GM18519 (cell line): Measurements from ENCODE around the gene PLCE1.

ENCODE experiments used
- ATAC-seq: cut with Tn5 transposase; IDR thresholded peaks from one replicate; pipeline ENCODE4 v1.9.1; 2021; ENCODE audit warnings: mild to moderate bottlenecking, moderate library complexity; ENCODE audit not compliant: unreplicated experiment, low FRiP score

PLCE1 gene

DNA sequence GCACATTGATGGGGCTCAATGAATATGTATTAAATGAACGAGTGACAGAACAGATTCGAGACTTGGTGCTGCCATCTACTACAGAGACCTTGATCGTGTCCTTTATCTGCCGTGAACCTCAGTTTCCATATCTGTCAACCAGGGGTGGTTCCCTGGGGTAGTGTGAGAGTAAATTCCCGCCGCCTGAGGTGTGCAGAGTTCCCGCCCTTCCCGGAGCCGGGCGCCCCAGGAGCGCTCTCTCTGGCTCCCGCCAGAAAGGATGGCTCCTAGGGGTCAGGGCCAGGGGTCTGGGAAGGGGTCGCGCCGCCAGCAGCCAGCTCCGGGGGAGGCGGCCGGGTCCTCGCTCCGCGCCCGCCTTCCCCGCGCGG lies 333 bp upstream of the PLCE1 start:
- no peak for ATAC-seq

DNA sequence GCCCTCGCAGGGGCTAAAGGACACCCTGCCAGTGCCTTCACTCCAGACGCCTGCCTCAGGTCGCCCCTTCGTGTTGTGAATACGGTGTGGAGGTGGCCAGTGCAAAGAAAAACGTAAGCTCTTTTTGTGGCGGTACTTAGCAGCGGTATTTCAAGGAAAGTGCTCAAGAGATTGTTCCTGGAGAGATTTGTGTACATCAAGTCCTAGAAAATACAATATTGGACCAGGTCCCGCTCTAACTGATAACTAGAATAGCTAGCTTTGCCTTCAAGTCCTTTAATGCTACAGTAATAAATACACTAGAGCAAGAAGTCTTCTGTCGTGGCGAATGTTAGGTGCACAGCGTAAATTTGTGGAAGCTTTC lies 689 bp downstream of the PLCE1 start:
- no peak for ATAC-seq

DNA sequence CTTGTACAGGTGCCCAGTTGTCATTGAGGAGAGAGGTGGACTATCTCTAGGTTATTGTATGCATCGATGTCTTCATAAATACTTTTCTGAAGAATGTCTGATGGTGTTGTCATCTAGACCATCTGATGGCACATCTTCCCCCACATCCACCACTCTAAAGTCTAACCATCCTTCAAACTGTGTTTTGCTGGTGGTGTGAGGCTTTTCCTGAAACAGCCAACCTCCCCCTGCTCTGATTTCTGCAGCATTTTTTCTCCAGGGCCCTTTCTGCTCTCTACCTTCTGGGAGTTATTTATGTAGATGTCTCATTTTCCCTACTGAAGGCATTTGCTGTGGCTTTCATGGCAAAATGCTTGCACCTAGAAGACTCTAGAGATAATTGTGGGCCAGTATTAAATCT lies 1.5 kb downstream of the PLCE1 start:
- ATAC-seq = no peak

DNA sequence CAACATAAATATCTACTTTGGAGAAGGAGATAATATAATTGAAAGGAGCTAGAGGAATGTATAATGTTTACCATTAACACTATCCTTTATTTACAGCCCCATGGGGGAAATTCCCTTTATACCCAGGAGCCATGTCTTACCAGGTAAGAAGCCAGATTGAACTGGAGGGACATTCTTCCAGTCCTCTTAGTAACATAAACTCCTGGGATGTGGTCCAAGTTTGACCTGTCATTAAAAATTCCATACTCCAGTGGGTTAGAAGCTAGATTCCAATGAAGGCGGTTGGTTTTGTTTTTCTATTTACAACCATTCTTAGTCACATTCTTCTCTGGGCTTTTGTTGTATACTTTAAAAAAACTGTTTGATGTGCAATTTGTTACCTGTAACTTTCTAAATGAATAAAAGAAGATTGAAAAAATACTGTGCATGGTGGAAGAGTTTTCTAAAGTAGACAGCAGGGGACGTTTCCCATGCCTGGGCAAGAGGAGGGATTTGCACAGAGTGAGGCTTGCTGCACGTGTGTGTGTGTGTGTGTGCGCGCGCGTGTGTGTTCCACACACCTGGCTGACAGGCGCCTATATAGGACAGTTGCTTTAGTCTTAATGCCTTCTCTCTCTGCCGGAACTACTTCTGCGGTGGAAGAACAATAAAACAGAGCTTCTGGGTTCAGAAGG lies 2.0 kb downstream of the PLCE1 start:
- no peak for ATAC-seq

DNA sequence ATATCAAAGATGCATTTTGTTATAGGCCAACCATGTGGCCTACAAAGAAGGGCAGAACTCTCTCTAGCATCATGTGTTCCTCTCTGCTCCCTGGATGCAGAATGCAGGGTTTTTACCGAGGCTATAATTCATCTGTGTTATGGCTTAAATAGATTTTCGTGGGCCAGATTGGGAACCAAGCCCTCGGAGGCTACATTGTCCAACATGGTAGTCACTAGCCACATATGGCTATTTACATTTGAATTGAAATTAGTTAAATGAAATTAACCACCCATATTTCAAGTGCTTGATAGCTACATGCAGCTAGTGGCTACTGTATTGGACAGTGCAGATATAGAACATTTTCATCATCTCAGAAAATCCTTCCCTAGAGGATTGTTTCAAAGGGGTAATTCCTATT lies 2.8 kb downstream of the PLCE1 start:
- no peak for ATAC-seq

DNA sequence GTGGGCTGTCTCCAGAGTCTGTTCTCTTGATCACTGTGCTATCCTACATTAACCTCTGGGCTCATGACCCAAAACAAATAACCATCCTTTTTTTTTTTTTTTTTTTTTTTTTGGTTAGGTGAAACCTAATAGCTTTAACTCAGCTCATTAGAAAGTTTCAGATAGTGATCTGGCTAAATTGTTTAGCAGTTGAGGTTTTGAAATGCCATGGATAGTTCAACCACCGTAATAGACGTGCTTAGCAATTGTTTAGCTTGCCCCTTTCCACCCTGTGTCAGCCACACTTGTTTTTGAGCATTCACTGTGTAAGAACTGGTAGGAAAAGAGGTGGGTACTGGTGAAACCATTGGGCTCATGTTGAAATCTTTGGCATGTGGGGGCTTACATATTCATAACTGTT lies 3.8 kb downstream of the PLCE1 start:
- no peak for ATAC-seq

DNA sequence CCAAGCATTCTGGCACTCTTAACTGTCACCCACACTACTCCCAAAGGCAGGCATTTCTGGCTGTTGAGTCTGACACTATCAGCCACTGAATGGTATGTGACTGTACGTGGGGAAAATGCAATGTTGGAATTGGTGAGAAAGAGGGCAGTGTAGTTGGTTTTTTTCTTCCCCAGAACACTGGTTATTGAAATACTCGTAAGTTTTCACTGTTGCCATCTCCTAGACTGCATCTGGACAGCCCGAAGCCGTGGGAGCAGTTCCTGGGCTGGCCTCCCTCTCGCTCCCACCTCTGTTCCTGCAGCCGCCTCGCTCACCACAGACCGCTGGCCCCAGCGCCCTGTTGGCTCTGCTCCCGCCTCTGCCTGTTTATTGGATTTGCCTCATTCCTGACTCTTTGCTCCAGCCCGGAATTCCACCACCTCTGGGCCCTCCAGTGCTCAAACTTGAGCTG lies 5.7 kb downstream of the PLCE1 start:
- no peak for ATAC-seq

DNA sequence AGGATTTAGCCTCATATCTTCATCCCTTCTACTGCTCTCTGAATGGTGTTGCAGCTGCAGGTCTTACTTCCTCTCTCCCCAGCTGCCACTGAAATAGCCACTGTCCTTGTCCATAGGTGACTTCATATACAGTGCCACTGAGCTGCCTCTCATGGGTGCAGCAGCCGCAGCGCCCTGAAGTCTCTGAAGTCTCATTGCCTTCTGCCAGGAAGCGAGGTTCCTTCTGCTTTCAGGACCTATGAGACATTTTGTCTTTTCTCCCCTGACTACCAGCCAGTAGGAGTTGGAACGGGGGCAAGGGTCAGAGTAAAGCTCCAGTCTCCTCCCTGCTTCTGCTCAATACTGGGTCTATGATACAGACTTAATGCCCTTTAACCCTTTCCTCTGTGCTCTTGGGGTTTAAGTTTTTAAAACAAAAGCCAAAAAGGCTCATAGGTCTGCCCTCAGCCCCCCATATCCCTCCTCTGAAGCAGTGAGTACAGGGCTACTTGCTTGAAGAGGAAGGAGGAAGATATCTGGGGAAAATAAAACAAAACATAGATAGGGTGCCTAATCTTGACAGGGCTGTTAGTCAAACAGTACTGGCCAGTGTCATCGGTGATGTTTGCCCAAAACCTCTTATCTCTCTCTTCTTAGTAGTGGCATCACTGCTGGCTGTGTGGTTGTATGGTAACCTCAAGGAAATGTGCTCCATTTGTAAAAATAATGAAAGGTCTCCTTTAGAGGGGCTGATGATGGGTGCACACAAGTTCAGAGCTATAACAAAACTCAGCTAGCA lies 7.1 kb downstream of the PLCE1 start:
- no peak for ATAC-seq

DNA sequence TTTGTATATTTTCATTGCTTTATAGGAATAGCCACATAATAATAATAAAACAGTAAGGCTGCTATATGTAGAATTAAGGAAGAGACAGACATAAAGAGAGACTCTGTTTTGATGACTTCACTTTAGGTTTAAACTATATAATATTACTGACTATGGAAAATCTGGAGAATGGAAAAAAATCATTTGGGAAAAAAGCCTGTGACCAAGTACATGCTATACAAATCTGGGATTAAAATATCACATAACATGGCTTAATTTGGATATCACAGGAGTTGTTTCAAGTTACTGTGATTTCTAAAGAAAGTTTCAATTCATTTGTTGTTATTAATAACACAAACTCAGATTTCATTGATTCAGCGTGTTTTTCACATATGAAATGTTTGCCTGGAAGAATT lies 7.7 kb downstream of the PLCE1 start:
- no peak for ATAC-seq

DNA sequence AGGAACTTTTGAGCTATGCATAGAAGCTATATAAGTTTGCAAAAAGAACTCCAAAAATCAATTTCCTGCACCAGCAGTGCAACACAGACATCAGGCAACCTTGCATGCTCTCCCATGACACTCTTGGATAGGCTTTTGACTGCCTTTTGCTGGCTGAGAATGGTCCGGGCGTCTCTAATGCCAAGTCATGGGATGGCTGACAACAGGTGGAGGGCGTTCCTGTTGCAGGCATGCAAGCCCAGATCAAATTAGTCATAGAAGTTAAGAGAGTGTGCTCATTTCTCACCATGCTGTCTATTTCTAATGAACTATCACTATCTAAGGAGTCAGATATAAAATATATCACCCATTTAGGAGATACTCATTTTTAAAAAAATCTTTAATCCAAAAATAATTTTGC lies 8.4 kb downstream of the PLCE1 start:
- no peak for ATAC-seq

DNA sequence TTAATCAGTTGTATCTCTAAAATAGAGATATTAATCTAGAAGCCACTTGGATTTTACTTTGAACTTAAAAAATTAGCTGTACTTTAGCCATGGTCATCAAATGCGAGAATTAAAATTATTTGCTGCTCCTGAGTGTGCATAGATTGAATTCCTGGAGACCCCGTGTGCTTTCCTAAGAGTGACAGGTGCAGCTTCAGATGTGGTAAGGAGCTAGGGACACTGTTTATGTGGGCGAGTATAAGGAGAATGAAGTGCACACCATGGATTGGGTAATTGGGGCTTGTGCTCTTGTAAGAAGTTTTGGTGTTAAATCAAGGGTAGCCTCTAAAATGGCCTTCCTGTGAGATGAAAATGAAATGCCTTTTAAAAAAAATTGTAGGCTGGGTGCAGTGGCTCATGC lies 9.8 kb downstream of the PLCE1 start:
- no peak for ATAC-seq

DNA sequence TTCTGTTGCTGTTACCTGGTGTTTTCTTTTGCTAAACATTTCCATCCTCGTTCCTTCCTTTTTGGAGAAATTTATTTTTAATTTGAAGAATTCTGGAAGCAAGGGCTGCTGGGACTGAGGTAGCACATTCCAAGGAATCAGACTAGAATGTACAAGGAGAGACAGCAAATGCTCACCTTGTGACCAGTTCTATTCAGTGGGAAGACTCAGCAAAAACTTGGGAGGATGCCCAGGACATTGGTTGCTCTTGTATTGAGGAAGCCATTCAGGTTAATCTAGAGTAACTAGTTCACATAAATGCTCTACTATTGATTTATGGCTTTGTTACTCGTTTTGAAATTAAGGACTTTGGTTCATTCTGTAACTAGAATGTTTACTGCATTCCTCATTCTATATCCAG lies 11.3 kb downstream of the PLCE1 start:
- no peak for ATAC-seq

DNA sequence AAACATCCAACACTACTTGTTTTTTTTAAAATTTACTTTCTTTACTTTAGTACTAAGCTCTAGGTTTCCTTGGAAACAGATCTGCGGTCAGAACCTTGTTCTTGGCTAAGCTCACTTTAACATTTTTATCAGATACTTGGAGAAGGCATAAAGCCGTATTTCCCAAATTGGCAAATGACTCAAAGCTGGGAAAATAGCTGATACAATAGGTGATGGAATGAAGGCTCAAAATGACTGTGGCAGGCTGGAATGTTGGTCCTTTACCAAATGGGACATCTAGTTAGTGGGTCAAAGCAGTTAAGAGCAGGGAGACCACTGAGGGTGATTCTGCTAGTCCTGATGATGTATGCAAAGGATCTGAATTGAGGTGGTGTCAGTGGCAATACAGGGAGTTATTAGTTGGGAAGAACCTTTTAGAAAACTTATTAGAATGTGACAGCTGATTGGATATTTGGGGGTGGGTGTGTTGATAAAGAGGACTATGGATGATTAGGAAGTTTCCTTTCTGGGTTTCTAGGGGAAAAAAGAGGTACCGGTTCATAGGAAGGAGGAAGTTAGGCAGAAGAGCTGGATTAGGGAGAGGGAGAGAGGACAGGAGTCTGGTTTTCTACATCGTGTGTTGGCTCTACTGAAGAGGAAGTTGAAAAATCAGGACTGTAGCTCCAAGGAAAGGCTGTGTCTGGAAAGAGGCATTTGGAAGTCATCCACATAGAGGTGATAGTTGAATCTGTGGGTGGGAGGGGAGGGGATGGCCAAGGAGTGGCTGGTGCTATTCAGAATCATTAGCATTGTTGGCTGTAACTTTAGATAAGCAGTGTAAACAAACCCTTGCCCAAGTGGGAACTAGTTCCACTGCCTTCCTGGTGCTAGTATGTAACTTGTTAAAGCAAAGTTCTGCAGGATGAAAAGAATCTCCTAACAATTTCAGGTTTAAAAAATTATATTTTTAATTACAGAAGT lies 13.1 kb downstream of the PLCE1 start:
- no peak for ATAC-seq

DNA sequence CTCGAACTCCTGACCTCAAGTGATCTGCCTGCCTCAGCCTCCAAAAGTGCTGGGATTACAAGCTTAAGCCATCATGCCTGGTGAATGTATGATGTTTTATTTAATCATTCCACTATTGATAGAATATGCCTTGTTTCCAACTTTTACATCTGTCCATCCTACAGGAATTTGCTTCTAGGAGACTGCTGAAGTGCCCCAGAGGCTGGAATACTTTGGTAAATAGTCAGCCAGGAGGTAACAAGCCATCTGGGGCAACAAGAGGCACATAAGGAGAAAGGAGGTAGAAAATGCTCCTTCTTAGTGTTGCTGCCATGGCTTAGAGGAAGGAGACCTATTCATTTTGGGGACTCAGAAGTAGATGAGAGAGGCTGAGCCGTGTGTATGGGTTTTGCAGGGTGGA lies 14.8 kb downstream of the PLCE1 start:
- ATAC-seq = no peak

DNA sequence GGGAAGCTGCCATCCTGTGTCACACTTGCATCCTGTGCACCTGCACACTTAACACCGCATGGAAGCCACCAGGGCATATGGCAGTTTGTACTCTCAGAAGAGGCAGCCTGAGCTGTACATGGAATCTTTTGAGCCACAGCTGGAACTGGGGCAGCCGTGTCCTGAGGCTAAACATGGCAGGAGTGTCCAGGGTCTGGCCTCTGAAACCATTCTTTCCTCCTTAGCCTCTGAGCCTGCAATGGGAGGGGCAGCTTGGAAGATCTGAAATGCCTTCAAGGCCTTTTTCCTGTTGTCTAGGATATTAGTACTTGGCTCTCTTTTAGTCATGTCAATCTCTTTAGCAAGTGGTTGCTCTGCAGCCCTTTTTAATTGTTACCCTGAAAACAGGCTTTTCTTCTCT lies 16.4 kb downstream of the PLCE1 start:
- ATAC-seq = no peak

DNA sequence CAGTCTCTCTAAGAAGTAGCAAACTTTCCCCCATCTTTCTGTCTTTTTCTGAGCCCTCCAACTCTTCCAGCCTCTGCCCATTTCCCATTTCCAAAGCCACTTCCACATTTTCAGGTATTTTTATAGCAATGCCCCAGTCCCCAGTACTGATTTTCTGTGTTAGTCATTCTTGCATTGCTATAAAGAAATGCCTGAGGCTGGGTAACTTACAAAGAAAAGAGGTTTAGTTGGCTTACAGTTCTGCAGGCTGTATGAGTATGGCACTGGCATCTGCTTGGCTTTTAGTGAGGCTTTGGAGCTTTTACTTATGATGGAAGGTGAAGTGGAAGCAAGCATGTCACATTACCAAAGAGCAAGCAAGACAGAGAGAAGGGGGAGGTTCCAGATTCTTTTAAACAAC lies 17.2 kb downstream of the PLCE1 start:
- no peak for ATAC-seq

DNA sequence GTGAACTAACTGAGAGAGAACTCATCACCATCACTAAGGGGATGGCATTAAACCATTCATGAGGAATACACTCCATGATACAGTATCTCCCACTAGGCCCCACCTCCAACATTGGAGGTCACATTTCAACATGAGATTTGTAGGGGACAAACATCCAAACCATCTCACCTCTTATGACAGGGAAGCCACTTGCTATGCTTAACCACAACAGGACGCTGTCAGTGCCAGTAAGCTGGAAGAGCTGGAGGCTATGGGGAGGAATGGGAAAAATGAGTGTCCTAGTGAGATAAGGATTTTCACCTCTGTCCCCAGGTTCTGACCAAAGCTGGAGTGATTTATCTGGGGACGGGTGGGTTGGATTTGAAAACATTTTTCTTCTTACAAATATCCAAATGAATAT lies 17.6 kb downstream of the PLCE1 start:
- ATAC-seq = no peak

DNA sequence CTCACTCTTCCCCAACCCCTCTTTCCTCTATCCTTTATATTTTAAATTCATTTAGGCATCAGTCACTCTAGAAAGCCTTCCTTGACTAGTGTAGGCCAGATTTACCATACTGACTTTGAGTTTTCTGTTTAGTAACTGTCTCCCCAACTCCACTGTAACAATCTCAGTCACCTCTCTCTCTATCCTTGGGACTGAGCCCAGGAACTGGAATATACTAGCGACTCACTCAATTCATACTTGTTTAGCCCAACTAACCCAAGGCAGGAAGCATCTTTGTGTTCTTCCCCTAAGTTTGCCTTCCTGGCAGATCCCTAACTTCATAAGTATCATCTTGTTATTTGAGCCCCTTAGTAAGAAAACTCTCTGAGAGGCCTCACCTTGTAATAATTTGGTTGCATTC lies 19.1 kb downstream of the PLCE1 start:
- ATAC-seq = no peak

DNA sequence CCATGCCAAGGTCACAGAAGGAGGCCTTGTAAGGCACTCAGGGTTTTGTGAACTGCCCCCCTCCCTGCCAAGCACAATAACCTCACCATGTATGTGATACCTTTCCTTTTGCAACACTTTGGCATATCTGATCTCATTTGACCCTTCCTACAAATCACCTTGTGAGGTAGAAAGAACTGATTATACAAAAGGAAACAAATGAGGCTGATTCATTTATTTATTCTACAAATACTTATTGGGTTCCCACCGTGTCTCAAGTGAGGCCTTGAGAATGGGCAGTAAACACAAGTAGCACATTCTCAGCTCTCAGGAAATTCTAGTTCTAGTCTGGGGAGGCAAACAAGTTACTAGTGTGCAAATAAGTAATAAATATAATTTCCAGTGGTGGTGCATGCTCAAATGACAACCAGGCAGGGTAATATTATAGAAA lies 19.6 kb downstream of the PLCE1 start:
- ATAC-seq = no peak

DNA sequence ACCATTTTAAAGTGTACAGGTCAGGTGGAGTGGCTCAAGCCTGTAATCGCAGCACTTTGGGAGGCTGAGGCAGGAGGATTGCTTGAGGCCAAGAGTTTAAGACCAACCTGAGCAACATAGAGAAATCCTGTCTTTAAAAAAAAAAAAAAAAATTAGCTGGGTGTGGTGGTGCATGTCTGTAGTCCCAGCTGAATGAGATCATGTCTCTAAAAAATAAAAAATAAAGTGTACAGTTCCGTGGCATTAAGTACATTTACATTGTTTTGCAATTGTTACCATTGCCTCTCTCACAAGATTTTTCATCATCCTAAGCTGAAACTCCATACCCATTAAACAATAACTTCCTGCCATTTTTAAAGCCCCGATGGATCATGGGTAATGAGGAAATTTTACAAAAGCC lies 20.6 kb downstream of the PLCE1 start:
- no peak for ATAC-seq
